Left lung (tissue), 10 donors: Measurements from ENCODE around the gene LLGL1. TPM values are rescaled to one million over a fixed set of nuclear protein-coding genes. Genes with fewer than 3 reads are reported as not detected.
A peak's percentile ranks its signal among the peaks of the same experiment; 100 is the strongest.

ENCODE experiments used
- ATAC-seq: fragments of 200-7000 bp; cut with Tn5 transposase; one replicate; pipeline ENCODE4 v1.9.1; 2020; ENCODE audit warnings: moderate library complexity
- DNase-seq, 4 donors: peaks; one replicate each; pipeline ENCODE4 v3.0.0-alpha.2; 2013 to 2020
- H3K27ac ChIP-seq, 2 donors: fragments of 200-600 bp; sonication (generic) in 1 of 2; one replicate each; pipeline versions ENCODE4 v1.5.0 to v1.8.0; 2020 to 2021
- H3K27me3 ChIP-seq, 2 donors: fragments of 200-600 bp; sonication (generic) in 1 of 2; one replicate each; pipeline versions ENCODE4 v1.5.0 to v1.8.0; 2020 to 2021
- H3K36me3 ChIP-seq, 2 donors: fragments of 200-600 bp; sonication (generic) in 1 of 2; one replicate each; pipeline versions ENCODE4 v1.5.0 to v1.8.0; 2020 to 2021
- H3K4me1 ChIP-seq, 2 donors: fragments of 200-600 bp; one replicate each; pipeline ENCODE4 v1.8.0; 2021
- H3K4me3 ChIP-seq, 2 donors: fragments of 200-600 bp; sonication (generic) in 1 of 2; one replicate each; pipeline versions ENCODE4 v1.5.0 to v1.8.0; 2020 to 2021; ENCODE audit warnings: mild to moderate bottlenecking in 1 of 2
- H3K9me3 ChIP-seq, 2 donors: fragments of 200-600 bp; sonication (generic) in 1 of 2; one replicate each; pipeline versions ENCODE4 v1.5.0 to v1.8.0; 2020 to 2021
- CTCF ChIP-seq, 2 donors: fragments of 200-600 bp; sonication (generic) in 1 of 2; IDR thresholded peaks; one replicate each; pipeline versions ENCODE4 v1.5.0 to v1.8.0; 2021; ENCODE audit warnings: antibody characterized with exemption in 2 of 2
- intact Hi-C, 2 donors: fragments of 100-400 bp; cut with DNase I; formaldehyde crosslinking; loops; one replicate each; pipeline versions ENCODE4 v1.11.2 to v1.14.2; 2022
- polyA plus RNA-seq, 6 donors: library from polyadenylated mRNA; unstranded; fragments of 120-200 nt; gene quantifications; one replicate each; pipeline ENCODE4 v1.2.1, GENCODE V29; 2013; ENCODE audit not compliant: insufficient read length in 6 of 6
- total RNA-seq, 2 donors: library from RNA; stranded (reverse); fragmentation: NEBNext Ultra II Directional; extraction: Animal tissue kit (Norgen Biotek cat#: 25700); gene quantifications; one replicate each; pipeline ENCODE4 v1.2.1, GENCODE V29; 2021
- donor health status: DM: no; HTN: yes; CAD: no.
- donor health status: DM: no; HTN: no; CAD: no.

The LLGL1 gene
- total and polyA plus RNA-seq, 8 donors: 14.4 to 40.9 (median 32.8) TPM

- Histone ChIP-seq H3K4me1 (peaks cover 35 to 46% of the 10 kb centered on the region in 2 donors), H3K9me3 (no peaks in the 10 kb centered on the region), H3K36me3 (peaks cover 0 to 10% of the 10 kb centered on the region in 2 donors), H3K4me3 (peak within 1 kb of the TSS; percentile 94), H3K27me3 (no peaks in the 10 kb centered on the region), H3K27ac (peak within 1 kb of the TSS; percentile 99 to 100)
- DNase-seq (peak; percentile 97 to 100 (median 98)), ATAC-seq (peak; percentile 86)
- intact Hi-C loops: no loop called here
- peak in 1 of 2 donors; percentile 17 for TF ChIP-seq CTCF (IDR thresholded peaks at IDR 0.05)
Observed at GRCh38 chr17:18183334-18184142, 41.9 kb upstream of the LLGL1 start, which contains the start of gene ALKBH5. Gene ALKBH5 (plus strand): TSS chr17:18183828. CDS start chr17:18184244, 416 bp downstream.

- intact Hi-C loops: no loop called here
- DNase-seq (peak; percentile 35 to 87 (median 63)), ATAC-seq (peak; percentile 0)
- peaks cover 0 to 18% of the 10 kb centered on the region in 2 donors for H3K36me3 ChIP-seq
- H3K27ac ChIP-seq: peak overlapping the region; percentile 99 to 100
- peak overlapping the region; percentile 94 for H3K4me3 ChIP-seq
- no peaks in the 10 kb centered on the region for H3K9me3 ChIP-seq
- TF ChIP-seq CTCF (IDR thresholded peaks at IDR 0.05): no peak
- H3K4me1 ChIP-seq: peaks cover 40 to 55% of the 10 kb centered on the region in 2 donors
- no peaks in the 10 kb centered on the region for H3K27me3 ChIP-seq
Observed at GRCh38 chr17:18184143-18185031, 41.0 kb upstream of the LLGL1 start.

GRCh38 chr17:18185391-18185790, 40.0 kb upstream of the LLGL1 start:
- peak overlapping the region; percentile 94 for H3K4me3 ChIP-seq
- H3K4me1 ChIP-seq: peaks cover 48 to 65% of the 10 kb centered on the region in 2 donors
- intact Hi-C loops: no loop called here
- H3K36me3 ChIP-seq: peaks cover 0 to 23% of the 10 kb centered on the region in 2 donors
- no peak for ATAC-seq
- DNase-seq: peak in 2 of 4 donors; percentile 44 to 74
- H3K27ac ChIP-seq: peak overlapping the region; percentile 99 to 100
- H3K9me3 ChIP-seq: no peaks in the 10 kb centered on the region
- H3K27me3 ChIP-seq: no peaks in the 10 kb centered on the region
- no peak for TF ChIP-seq CTCF (IDR thresholded peaks at IDR 0.05)

- H3K27ac ChIP-seq: peak overlapping the region; percentile 99 to 100
- no peak for TF ChIP-seq CTCF (IDR thresholded peaks at IDR 0.05)
- H3K36me3 ChIP-seq: peaks cover 0 to 23% of the 10 kb centered on the region in 2 donors
- peak overlapping the region; percentile 94 for H3K4me3 ChIP-seq
- no peaks in the 10 kb centered on the region for H3K27me3 ChIP-seq
- no peaks in the 10 kb centered on the region for H3K9me3 ChIP-seq
- peak in 1 of 4 donors; percentile 3 for DNase-seq
- H3K4me1 ChIP-seq: peaks cover 53 to 71% of the 10 kb centered on the region in 2 donors
- intact Hi-C loops: no loop called here
- ATAC-seq: no peak
Observed at GRCh38 chr17:18185832-18186626, 39.4 kb upstream of the LLGL1 start.
